ENCODE data around the gene CXADR.

CXADR gene

DNA sequence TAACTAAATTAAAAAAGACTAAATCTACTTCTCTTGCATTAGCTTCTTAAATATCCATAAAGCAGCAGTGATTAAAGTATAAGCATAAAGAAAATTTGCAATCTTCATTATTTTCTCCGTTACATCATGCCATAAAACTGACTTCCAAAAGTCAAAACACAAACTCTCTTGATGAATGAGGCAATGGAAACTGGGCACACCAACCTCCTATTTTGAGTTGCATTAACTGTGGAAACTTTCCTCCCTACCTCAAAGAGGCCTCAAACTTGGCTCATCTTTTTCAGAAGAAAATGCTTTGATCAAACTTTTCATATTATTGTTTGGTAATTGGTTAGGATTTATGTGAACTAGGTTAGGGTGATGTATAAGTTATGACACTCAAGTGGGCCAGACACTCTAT lies 104.0 kb downstream of the CXADR start:
- no peak for DNase-seq (ENCODE audit: low read depth)
- TF ChIP-seq, protein P1, sequence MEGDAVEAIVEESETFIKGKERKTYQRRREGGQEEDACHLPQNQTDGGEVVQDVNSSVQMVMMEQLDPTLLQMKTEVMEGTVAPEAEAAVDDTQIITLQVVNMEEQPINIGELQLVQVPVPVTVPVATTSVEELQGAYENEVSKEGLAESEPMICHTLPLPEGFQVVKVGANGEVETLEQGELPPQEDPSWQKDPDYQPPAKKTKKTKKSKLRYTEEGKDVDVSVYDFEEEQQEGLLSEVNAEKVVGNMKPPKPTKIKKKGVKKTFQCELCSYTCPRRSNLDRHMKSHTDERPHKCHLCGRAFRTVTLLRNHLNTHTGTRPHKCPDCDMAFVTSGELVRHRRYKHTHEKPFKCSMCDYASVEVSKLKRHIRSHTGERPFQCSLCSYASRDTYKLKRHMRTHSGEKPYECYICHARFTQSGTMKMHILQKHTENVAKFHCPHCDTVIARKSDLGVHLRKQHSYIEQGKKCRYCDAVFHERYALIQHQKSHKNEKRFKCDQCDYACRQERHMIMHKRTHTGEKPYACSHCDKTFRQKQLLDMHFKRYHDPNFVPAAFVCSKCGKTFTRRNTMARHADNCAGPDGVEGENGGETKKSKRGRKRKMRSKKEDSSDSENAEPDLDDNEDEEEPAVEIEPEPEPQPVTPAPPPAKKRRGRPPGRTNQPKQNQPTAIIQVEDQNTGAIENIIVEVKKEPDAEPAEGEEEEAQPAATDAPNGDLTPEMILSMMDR (IDR thresholded peaks at IDR 0.05; ENCODE audit: control insufficient read depth, insufficient read depth, low read depth, low read length, missing control alignments) = no peak
- H3K4me3 ChIP-seq (ENCODE audit: control insufficient read depth, low read depth, low read length) = no peak overlapping the region

DNA sequence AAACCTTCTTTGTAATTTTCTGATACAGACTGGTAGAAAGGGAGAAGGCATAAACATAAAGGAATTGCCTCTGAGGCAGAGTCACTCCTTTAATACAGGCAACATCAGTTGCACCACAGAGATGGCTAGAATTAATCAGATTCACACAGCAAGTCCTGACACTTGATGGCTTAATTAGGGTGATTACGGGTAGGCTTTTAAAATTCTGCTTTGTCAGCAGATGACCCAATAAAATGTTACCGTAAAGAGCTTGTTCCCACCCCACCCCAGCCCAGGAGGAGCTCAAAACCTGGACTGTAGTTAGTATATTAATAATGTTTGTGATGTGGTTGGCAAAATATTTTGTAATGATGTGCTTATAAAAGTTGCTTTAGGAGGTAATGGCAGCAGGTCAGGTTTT lies 109.2 kb downstream of the CXADR start:
- TF ChIP-seq, protein P1 (IDR thresholded peaks at IDR 0.05; ENCODE audit: control insufficient read depth, insufficient read depth, low read depth, low read length, missing control alignments) = no peak
- no peak for DNase-seq (ENCODE audit: low read depth)
- no peak overlapping the region for H3K4me3 ChIP-seq (ENCODE audit: control insufficient read depth, low read depth, low read length)

DNA sequence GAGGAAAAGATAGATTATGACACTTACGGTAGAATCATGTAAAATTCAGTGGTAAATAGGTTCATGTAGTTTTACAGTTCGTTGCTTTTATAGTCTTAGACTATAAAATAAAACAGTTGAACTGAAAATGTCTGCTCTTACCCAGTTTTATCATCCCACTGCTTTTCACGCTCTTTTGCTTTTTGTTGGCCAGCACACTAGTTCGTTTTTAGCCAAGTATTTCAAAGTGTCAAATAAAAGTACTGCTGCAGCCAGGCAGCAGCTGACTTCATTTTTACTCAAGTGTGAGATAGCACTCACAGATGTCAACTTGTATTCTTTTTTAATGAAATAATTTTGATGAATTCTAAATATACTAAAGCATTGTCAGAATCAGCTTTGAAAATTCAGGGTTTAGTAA lies 118.4 kb downstream of the CXADR start:
- TF ChIP-seq, protein P1 (IDR thresholded peaks at IDR 0.05; ENCODE audit: control insufficient read depth, insufficient read depth, low read depth, low read length, missing control alignments) = no peak
- H3K4me3 ChIP-seq (ENCODE audit: control insufficient read depth, low read depth, low read length) = no peak overlapping the region
- DNase-seq (ENCODE audit: low read depth) = no peak

DNA sequence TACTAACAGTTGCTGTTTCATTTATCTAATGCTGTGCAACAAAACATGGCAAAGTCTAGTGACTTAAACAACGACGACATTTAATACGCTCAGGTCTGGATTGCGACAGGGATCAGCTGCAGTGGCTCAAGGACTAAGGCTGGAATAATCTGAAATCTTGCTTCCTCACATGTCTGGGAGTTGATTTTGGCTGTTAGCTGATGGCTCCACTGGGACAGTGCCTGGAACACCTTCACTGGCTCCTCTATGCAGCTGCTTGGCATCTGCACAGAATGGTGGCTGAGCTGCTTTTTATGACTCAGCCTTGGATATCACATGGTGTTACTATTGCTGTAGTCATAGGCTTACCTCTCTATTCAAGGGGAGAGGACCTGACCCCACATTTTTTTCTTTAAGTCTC lies 123.9 kb downstream of the CXADR start:
- H3K4me3 ChIP-seq (ENCODE audit: control insufficient read depth, low read depth, low read length) = no peak overlapping the region
- TF ChIP-seq, protein P1 (IDR thresholded peaks at IDR 0.05; ENCODE audit: control insufficient read depth, insufficient read depth, low read depth, low read length, missing control alignments) = no peak
- DNase-seq (ENCODE audit: low read depth) = no peak

DNA sequence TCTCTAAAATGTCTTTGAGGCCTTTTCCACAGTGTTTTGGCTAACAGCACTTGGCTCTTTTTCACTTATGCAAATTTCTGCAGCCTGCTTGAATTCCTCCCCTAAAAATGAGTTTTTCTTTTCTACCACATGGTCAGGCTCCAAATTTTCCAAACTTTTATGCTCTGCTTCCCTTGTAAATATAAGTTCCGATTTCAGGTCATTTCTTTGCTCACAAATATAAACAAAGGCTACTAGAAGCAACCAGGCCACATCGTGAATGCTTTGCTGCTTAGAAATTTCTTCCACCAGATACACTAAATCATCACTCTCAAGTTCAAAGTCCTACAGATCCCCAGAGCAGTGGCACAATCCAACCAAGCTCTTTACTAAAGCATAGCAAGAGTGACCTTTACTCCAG lies 128.0 kb downstream of the CXADR start:
- TF ChIP-seq, protein P1 (IDR thresholded peaks at IDR 0.05; ENCODE audit: control insufficient read depth, insufficient read depth, low read depth, low read length, missing control alignments) = no peak
- no peak overlapping the region for H3K4me3 ChIP-seq (ENCODE audit: control insufficient read depth, low read depth, low read length)
- no peak for DNase-seq (ENCODE audit: low read depth)

Measured in AG09309 (cell line).